ENCODE data around the gene CA9. TPM values are rescaled to one million over a fixed set of nuclear protein-coding genes. Genes with fewer than 3 reads are reported as not detected.

CA9 gene
- total and polyA plus RNA-seq, 2 experiments from 2014 or later: 1.1 TPM; not detected in 1

- Mint-ChIP-seq H3K9me3 (no peaks in the 10 kb centered on the region), H3K4me1 (peaks cover 15% of the 10 kb centered on the region), H3K36me3 (ENCODE audit: low read depth) (no peaks in the 10 kb centered on the region), H3K27me3 (ENCODE audit: insufficient read depth, low read depth, poor library complexity) (peaks cover 22% of the 10 kb centered on the region), H3K4me3 (peak overlapping the region; percentile 78), H3K27ac (no peak overlapping the region)
- H3K4me3 ChIP-seq: peak overlapping the region; percentile 74
- no peak overlapping the region for H3K27ac ChIP-seq (ENCODE audit: low read depth)
- no peaks in the 10 kb centered on the region for H3K9me2 ChIP-seq (ENCODE audit: insufficient read depth)
- no peak for TF ChIP-seq EZH2 (IDR thresholded peaks at IDR 0.05; ENCODE audit: low read depth, unreplicated experiment)
- peak overlapping the region; percentile 98; the same call in 1 of the 2 replicates for H2AFZ ChIP-seq
- H3K27me3 ChIP-seq (ENCODE audit: insufficient read depth): peaks cover 20% of the 10 kb centered on the region
- ATAC-seq: peak; percentile 27
- peaks cover 5% of the 10 kb centered on the region; the same call in 1 of the 2 replicates for H3K4me1 ChIP-seq (ENCODE audit: insufficient read depth)
- H3K4me2 ChIP-seq: peak overlapping the region; percentile 77
- H3K79me2 ChIP-seq (replicated peaks; ENCODE audit: insufficient read depth): no peaks in the 10 kb centered on the region
- DNase-seq (ENCODE audit: low spot score): peak; percentile 72
- 0 out of 2 replicates have a peak, but pooled peaks cover 8% of the 10 kb centered on the region for H3F3A ChIP-seq (replicated peaks; ENCODE audit: low read depth)
- H3K36me3 ChIP-seq (ENCODE audit: insufficient read depth): no peaks in the 10 kb centered on the region
- no peaks in the 10 kb centered on the region for H4K20me1 ChIP-seq (replicated peaks; ENCODE audit: insufficient read depth)
Observed at GRCh38 chr9:35675204-35675603, 1.5 kb downstream of the CA9 start.

- Mint-ChIP-seq H3K36me3 (ENCODE audit: low read depth) (no peaks in the 10 kb centered on the region), H3K4me1 (peaks cover 21% of the 10 kb centered on the region), H3K27ac (no peak overlapping the region), H3K27me3 (ENCODE audit: insufficient read depth, low read depth, poor library complexity) (peaks cover 25% of the 10 kb centered on the region), H3K4me3 (peak overlapping the region; percentile 78), H3K9me3 (no peaks in the 10 kb centered on the region)
- DNase-seq (ENCODE audit: low spot score) (peak; percentile 96), ATAC-seq (peak; percentile 86)
- no peaks in the 10 kb centered on the region for H3K79me2 ChIP-seq (replicated peaks; ENCODE audit: insufficient read depth)
- H4K20me1 ChIP-seq (replicated peaks; ENCODE audit: insufficient read depth): no peaks in the 10 kb centered on the region
- H3K4me1 ChIP-seq (ENCODE audit: insufficient read depth): peaks cover 11% of the 10 kb centered on the region; the same call in 1 of the 2 replicates
- no peaks in the 10 kb centered on the region for H3K36me3 ChIP-seq (ENCODE audit: insufficient read depth)
- peak overlapping the region; percentile 74 for H3K4me3 ChIP-seq
- H3F3A ChIP-seq (replicated peaks; ENCODE audit: low read depth): 0 out of 2 replicates have a peak, but pooled peaks cover 11% of the 10 kb centered on the region
- H3K9me2 ChIP-seq (ENCODE audit: insufficient read depth): no peaks in the 10 kb centered on the region
- peaks cover 20% of the 10 kb centered on the region for H3K27me3 ChIP-seq (ENCODE audit: insufficient read depth)
- peak overlapping the region; percentile 98 for H2AFZ ChIP-seq
- H3K4me2 ChIP-seq: peak overlapping the region; percentile 77
- no peak overlapping the region for H3K27ac ChIP-seq (ENCODE audit: low read depth)
- TF ChIP-seq POLR2AphosphoS5 (IDR thresholded peaks at IDR 0.05; ENCODE audit: low read depth): peak; percentile 82
- TF ChIP-seq JUNB (IDR thresholded peaks at IDR 0.05; ENCODE audit: unreplicated experiment): no peak
- no peak for TF ChIP-seq ZNF114 (CRISPR knock-in tag; IDR thresholded peaks at IDR 0.05)
- peak; percentile 69 for TF ChIP-seq ZNF331 (CRISPR knock-in tag; IDR thresholded peaks at IDR 0.05; ENCODE audit: low read depth)
- no peak for TF ChIP-seq EZH2phosphoT487 (IDR thresholded peaks at IDR 0.05; ENCODE audit: unreplicated experiment)
- TF ChIP-seq ETS1 (IDR thresholded peaks at IDR 0.05): no peak
- TF ChIP-seq CTCF (conservative IDR thresholded peaks at IDR 0.05; ENCODE audit: low read depth in 2 of 2): peak in 1 of 2 experiments; percentile 40; a peak in 2 of 4 replicates
- TF ChIP-seq NANOG (IDR thresholded peaks at IDR 0.05; ENCODE audit: borderline replicate concordance): no peak
- no peak for TF ChIP-seq CREB1 (CRISPR knock-in tag; IDR thresholded peaks at IDR 0.05; ENCODE audit: low read depth)
- TF ChIP-seq STAT1 (IDR thresholded peaks at IDR 0.05; ENCODE audit: unreplicated experiment): no peak
- no peak for TF ChIP-seq REST (IDR thresholded peaks at IDR 0.05; ENCODE audit: unreplicated experiment)
- TF ChIP-seq EZH2 (IDR thresholded peaks at IDR 0.05; ENCODE audit: low read depth, unreplicated experiment): no peak
Observed at GRCh38 chr9:35675732-35676392, 2.1 kb downstream of the CA9 start.
